HepG2 (cell line): Measurements from ENCODE around the gene ZNF804B.

Experiments
- IKZF4 ChIP-seq: sonication (generic); formaldehyde crosslinking; IDR thresholded peaks from 2 replicates; pipeline ENCODE4 v1.5.1; 2020; ENCODE audit warnings: borderline replicate concordance, mild to moderate bottlenecking, low read depth, missing genetic modification reagents; ENCODE audit errors: not compliant biosample characterization
- SP4 ChIP-seq: sonication (generic); formaldehyde crosslinking; IDR thresholded peaks from 2 replicates; pipeline ENCODE4 v1.8.1; 2023; ENCODE audit warnings: mild to moderate bottlenecking, missing genetic modification reagents

- TF ChIP-seq IKZF4 (CRISPR knock-in tag) = no peak
- no peak for TF ChIP-seq SP4 (CRISPR knock-in tag)
These were observed 121.6 kb downstream of the ZNF804B start for GRCh38 chr7:88881136-88881535.
